Heart right ventricle (tissue), 16 donors: ENCODE results near the gene CNTN4. TPM values are rescaled to one million over a fixed set of nuclear protein-coding genes. Genes with fewer than 3 reads are reported as not detected.

Experiments
- ATAC-seq, 8 donors: fragments of 200-7000 bp; cut with Tn5 transposase; one replicate each; pipeline ENCODE4 v1.9.1; 2020; ENCODE audit warnings: mild to moderate bottlenecking in 8 of 8, moderate library complexity in 8 of 8, moderate number of reproducible peaks in 1 of 8
- DNase-seq, 2 donors: peaks; one replicate each; pipeline ENCODE4 v3.0.0-alpha.2; 2020
- H3K27ac ChIP-seq, 10 donors: fragments of 200-600 bp; sonication (generic) in 2 of 10; one replicate each; pipeline versions ENCODE4 v1.5.0 to v1.8.0; 2020 to 2022; ENCODE audit warnings: mild to moderate bottlenecking in 3 of 10
- H3K27me3 ChIP-seq, 7 donors: fragments of 200-600 bp; one replicate each; pipeline ENCODE4 v1.8.0; 2021 to 2022; ENCODE audit warnings: mild to moderate bottlenecking in 2 of 7
- H3K36me3 ChIP-seq, 9 donors: fragments of 200-600 bp; sonication (generic) in 1 of 9; one replicate each; pipeline versions ENCODE4 v1.5.0 to v1.8.0; 2020 to 2022; ENCODE audit warnings: mild to moderate bottlenecking in 2 of 9
- H3K4me1 ChIP-seq, 9 donors: fragments of 200-600 bp; sonication (generic) in 1 of 9; one replicate each; pipeline versions ENCODE4 v1.5.0 to v1.8.0; 2020 to 2022; ENCODE audit warnings: mild to moderate bottlenecking in 4 of 9
- H3K4me3 ChIP-seq, 10 donors: fragments of 200-600 bp; sonication (generic) in 2 of 10; one replicate each; pipeline versions ENCODE4 v1.5.0 to v1.8.0; 2020 to 2022; ENCODE audit warnings: mild to moderate bottlenecking in 7 of 10, moderate library complexity in 2 of 10
- H3K9me3 ChIP-seq, 11 donors: fragments of 200-600 bp in 10 of 11; sonication (generic) in 2 of 11; one replicate each; pipeline versions ENCODE4 v1.5.0 to v1.8.0; 2013 to 2022; ENCODE audit warnings: mild to moderate bottlenecking in 2 of 11, control low read depth in 1 of 11, moderate library complexity in 1 of 11
- WGBS, 2 donors: extraction: QIAGEN DNeasy Blood & Tissue Kit; methylation state at CpG; one replicate each; pipeline ENCODE4 v1.1.7; 2013; ENCODE audit warnings: inconsistent platforms in 1 of 2; 5-methylcytosine and 5-hydroxymethylcytosine counted together
- intact Hi-C, 10 donors: fragments of 100-400 bp; cut with DNase I; formaldehyde crosslinking; loops; one replicate each; pipeline versions ENCODE4 v1.11.1 to v1.14.2; 2022
- polyA plus RNA-seq, 2 donors: library from polyadenylated mRNA; stranded (reverse); fragments of 200-250 nt; gene quantifications; one replicate each; pipeline ENCODE4 v1.2.3, GENCODE V29; 2013
- total RNA-seq, 10 donors: library from RNA; stranded (reverse); fragmentation: NEBNext Ultra II Directional in 3 of 10; extraction: Animal tissue kit (Norgen Biotek cat#: 25700) in 3 of 10; gene quantifications; one replicate each; pipeline versions ENCODE4 v1.2.1 to v1.2.4, GENCODE V29; 2021 to 2023
- TF ChIP-seq, protein P1 (sequence below), 9 donors: fragments of 200-600 bp; sonication (generic) in 2 of 9; IDR thresholded peaks; one replicate each; pipeline versions ENCODE4 v1.5.0 to v1.8.0; 2021 to 2022; ENCODE audit warnings: antibody characterized with exemption in 9 of 9, mild to moderate bottlenecking in 5 of 9, moderate library complexity in 1 of 9
- donor health status: Arrhythmogenic right ventricular cardiomyopathy.
- donor health status: ischemic (EF 13 %, LVEDD 7.1; RV severe dilation, severe dysfunction).
- donor health status: healthy with polysubstance abuse.
- donor health status: DM: no; HTN: yes; CAD: no.
- donor health status: DM: no; HTN: no; CAD: no.
- donor health status: ischemic (EF 25% LVEDD 6.9; RV normal size, moderate dysfunction).
- donor health status: ischemic (EF 25% LVEDD 5.7; RV mildly dilated, moderate dysfunction).
- donor health status: healthy.
- donor health status: DM: yes; HTN: yes; CAD: no.
- donor health status: Ischemic cardiomyopathy.
- donor health status: ischemic (EF 35%, LVEDD 5.7; RV mildly dilated, moderate dysfunction).
- donor health status: nonischemic (EF 11% LVEDD 7.7; RV severe dilation, severe dysfunction).
- donor health status: DM: yes; HTN: yes; CAD: no.
- donor health status: PGD.
- donor health status: ischemic (EF 29% LVEDD 5.4; RV normal size, mild dysfunction).
- donor health status: nonischemic (EF 23%, LVEDD 6.1; RV moderate dilation, normal function).

The CNTN4 gene
- total and polyA plus RNA-seq, 12 donors, result 0.48 to 4.7 (median 2.5) TPM

DNA sequence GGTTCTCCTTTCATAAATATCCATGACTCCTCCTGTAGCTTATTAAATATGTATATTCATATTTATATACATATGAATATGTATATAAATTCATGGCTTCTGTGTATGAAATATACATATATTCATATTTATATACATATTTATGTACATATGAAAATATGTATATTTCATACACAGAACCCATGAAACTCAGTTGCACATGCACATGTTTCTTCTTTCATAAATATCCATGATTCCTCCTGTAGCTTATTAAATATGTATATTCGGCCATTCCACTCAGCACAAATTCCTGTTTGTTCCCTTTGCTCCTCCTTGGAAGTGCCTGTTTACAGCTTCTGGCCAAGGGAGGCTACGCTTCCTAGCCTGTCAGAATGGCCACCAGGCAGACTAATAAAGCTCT lies 789.9 kb downstream of the CNTN4 start:
- Histone ChIP-seq H3K4me1 (no peaks in the 10 kb centered on the region), H3K36me3 (no peaks in the 10 kb centered on the region), H3K27me3 (peaks cover 0 to 3% (median 0%) of the 10 kb centered on the region in 7 donors), H3K4me3 (no peak overlapping the region), H3K27ac (no peak overlapping the region), H3K9me3 (no peaks in the 10 kb centered on the region)
- DNase-seq, result no peak
- 81 to 85% methylated on average over 2 of the region's 2 CpGs for WGBS, 2 donors
- ATAC-seq, result no peak
- TF ChIP-seq, protein P1, sequence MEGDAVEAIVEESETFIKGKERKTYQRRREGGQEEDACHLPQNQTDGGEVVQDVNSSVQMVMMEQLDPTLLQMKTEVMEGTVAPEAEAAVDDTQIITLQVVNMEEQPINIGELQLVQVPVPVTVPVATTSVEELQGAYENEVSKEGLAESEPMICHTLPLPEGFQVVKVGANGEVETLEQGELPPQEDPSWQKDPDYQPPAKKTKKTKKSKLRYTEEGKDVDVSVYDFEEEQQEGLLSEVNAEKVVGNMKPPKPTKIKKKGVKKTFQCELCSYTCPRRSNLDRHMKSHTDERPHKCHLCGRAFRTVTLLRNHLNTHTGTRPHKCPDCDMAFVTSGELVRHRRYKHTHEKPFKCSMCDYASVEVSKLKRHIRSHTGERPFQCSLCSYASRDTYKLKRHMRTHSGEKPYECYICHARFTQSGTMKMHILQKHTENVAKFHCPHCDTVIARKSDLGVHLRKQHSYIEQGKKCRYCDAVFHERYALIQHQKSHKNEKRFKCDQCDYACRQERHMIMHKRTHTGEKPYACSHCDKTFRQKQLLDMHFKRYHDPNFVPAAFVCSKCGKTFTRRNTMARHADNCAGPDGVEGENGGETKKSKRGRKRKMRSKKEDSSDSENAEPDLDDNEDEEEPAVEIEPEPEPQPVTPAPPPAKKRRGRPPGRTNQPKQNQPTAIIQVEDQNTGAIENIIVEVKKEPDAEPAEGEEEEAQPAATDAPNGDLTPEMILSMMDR (IDR thresholded peaks at IDR 0.05), result no peak
- intact Hi-C loops, result no loop called here

DNA sequence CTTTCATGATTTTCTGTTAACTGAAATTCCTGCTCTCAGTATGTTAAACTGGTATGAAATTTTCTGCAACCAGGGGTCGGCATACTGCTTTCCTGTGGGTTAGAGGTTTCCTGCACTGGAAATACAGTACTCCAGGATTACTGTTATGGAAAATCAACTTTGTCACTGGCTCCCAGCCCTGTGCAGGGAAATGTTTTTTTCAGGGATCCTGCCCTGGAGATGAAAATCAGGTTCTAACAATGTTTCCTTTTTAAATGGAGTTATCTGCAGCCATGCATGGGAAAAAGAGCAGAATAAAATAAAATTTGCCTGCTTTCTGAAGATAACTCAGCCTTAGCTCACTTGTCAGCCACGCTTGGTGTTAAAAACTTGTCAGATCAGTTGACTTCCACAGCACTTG lies 791.1 kb downstream of the CNTN4 start:
- Histone ChIP-seq H3K27ac (no peak overlapping the region), H3K27me3 (peaks cover 0 to 3% (median 0%) of the 10 kb centered on the region in 7 donors), H3K36me3 (no peaks in the 10 kb centered on the region), H3K9me3 (no peaks in the 10 kb centered on the region), H3K4me3 (no peak overlapping the region), H3K4me1 (no peaks in the 10 kb centered on the region)
- TF ChIP-seq, protein P1 (IDR thresholded peaks at IDR 0.05), result no peak
- no peak for DNase-seq
- ATAC-seq, result no peak
- intact Hi-C loops, result no loop called here
- 52 to 61% methylated on average over 2 of the region's 2 CpGs for WGBS, 2 donors

DNA sequence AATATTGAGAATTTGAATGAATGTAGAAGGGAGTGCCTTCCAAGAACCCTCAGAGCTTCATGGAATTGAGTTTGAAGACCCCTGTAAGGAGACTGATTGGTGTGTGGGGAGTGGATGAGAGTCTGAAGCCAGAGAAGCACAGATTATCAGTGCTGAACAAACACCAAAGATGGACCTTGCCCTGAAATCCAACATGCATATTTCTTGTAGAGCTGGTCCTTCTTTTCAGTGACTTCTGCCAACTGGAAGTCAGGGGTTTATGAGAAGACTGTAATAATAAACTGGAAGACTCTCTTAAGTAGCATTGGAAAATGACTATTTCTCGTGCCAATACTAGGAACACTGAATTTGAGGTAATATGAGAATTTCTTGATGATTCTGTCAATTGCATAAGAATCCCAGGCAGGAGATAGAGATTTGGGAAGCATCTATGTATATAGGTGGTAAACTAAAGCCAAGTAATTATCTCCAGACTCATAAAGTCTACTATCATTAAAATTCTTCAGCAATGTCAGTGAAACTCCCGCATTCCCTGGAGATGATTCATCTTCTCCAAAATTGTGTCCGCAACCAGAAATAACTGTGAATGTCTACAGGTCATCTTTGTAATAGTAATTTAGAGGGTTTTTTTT lies 797.8 kb downstream of the CNTN4 start:
- no peaks in the 10 kb centered on the region for H3K4me1 ChIP-seq
- no peaks in the 10 kb centered on the region for H3K27me3 ChIP-seq
- H3K27ac ChIP-seq, result no peak overlapping the region
- no peaks in the 10 kb centered on the region for H3K36me3 ChIP-seq
- H3K9me3 ChIP-seq, result no peaks in the 10 kb centered on the region
- intact Hi-C loops, result no loop called here
- H3K4me3 ChIP-seq, result no peak overlapping the region
- WGBS, 2 donors, result 78 to 85% methylated on average over 3 of the region's 3 CpGs
- TF ChIP-seq, protein P1 (IDR thresholded peaks at IDR 0.05), result no peak
- no peak for ATAC-seq
- no peak for DNase-seq

DNA sequence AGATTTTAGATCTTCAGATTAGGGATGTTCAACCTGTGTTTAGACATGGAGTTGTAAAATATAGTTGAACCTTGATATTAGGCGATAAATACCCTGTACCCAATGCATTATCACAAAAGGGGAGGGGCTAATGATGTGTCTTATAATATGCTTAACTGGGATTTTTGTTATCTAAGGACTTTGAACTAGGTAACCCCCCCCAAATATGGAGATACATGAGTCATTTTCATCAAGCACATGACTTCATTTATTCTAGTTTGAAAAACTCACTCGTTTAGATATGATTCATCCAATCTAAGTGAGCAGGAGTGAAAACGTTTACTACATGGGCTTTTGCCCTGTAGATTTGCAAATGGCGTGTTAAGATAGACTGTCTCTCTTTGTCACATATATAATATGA lies 799.2 kb downstream of the CNTN4 start:
- no peak overlapping the region for H3K4me3 ChIP-seq
- DNase-seq, result no peak
- TF ChIP-seq, protein P1 (IDR thresholded peaks at IDR 0.05), result no peak
- no peaks in the 10 kb centered on the region for H3K36me3 ChIP-seq
- ATAC-seq, result no peak
- H3K9me3 ChIP-seq, result no peaks in the 10 kb centered on the region
- no peak overlapping the region for H3K27ac ChIP-seq
- H3K27me3 ChIP-seq, result no peaks in the 10 kb centered on the region
- intact Hi-C loops, result no loop called here
- H3K4me1 ChIP-seq, result no peaks in the 10 kb centered on the region
- WGBS, 2 donors, result 62 to 64% methylated on average over 4 of the region's 4 CpGs
